HG02938 (cell line): ENCODE data around the gene ATP9B.
"Not testable (repeated sequence)": the region's sequence is repeated elsewhere in the genome, so short reads cannot be mapped to it uniquely, and the experiment has no call there.

ENCODE experiments used
- ATAC-seq: cut with Tn5 transposase; IDR thresholded peaks from one replicate; pipeline ENCODE4 v1.9.1; 2021; ENCODE audit warnings: mild to moderate bottlenecking, moderate library complexity; ENCODE audit not compliant: unreplicated experiment

Gene ATP9B

GRCh38 chr18:79275461-79275860 is 206.3 kb downstream of the ATP9B start:
- no peak for ATAC-seq

GRCh38 chr18:79275992-79276391 is 206.8 kb downstream of the ATP9B start:
- peak; percentile 72 for ATAC-seq

- ATAC-seq: no peak
These were observed 209.7 kb downstream of the ATP9B start for GRCh38 chr18:79278896-79279295.

DNA sequence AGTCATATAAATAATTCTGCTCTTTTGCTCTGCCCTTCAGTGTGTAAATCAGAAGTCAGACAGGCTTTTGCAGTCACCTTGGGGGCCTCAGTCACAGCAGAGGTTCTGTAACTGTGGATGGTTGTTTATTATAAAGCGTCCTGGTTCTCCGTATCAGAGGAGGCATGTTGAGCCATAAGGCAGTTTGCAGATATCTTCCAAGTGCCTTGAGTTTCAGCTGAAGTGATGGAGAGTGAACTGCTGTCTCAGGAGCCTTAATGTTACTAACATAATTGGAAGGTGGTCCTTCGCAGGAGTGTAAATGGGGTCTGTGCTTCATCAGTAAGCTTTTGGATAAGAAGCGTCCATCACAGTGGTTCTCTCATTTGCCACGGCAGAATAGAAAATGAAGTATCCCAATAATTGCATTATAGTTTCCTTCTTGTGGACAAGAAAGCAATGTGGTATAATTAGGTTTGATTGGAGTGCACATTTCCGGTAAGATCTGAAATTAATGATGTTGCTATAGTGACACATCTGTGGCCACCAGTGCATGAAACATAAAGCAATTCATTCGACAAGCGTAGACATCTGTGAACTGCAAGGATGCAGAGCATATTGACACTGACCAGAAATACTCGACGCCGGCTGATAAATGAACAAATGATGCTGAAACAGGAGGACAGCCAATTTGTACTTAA is 214.1 kb downstream of the ATP9B start:
- no peak for ATAC-seq

GRCh38 chr18:79283929-79284328 is 214.7 kb downstream of the ATP9B start:
- no peak for ATAC-seq

DNA sequence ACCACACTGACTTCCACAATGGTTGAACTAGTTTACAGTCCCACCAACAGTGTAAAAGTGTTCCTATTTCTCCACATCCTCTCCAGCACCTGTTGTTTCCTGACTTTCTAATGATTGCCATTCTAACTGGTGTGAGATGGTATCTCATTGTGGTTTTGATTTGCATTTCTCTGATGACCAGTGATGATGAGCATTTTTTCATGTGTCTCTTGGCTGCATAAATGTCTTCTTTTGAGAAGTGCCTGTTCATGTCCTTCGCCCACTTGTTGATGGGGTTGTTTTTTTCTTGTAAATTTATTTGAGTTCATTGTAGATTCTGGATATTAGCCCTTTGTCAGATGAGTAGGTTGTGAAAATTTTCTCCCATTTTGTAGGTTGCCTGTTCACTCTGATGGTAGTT is 216.0 kb downstream of the ATP9B start:
- ATAC-seq: not testable (repeated sequence)

GRCh38 chr18:79290409-79290808 is 221.2 kb downstream of the ATP9B start:
- not testable (repeated sequence) for ATAC-seq

DNA sequence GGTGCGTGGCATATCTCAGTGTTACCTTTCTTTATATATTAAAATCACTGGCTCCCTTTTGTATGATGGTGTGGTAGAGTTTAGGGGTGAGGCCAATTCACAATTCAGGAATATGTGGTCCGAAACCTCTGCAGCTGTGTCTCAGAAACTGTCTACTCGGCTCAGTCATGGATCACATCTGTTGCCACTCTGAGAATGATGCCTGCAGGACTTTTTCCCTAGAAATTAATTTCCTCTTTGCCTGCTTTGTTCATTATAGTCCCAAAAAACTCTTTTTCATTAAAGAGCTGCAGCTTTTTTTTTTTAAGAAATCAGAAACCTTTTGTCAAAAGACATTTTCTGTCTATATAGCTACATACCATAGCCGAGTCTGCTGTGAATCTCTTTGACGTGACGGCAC is 221.7 kb downstream of the ATP9B start:
- no peak for ATAC-seq

GRCh38 chr18:79294235-79294634 is 225.0 kb downstream of the ATP9B start:
- no peak for ATAC-seq

GRCh38 chr18:79299272-79299671 is 230.1 kb downstream of the ATP9B start:
- no peak for ATAC-seq

DNA sequence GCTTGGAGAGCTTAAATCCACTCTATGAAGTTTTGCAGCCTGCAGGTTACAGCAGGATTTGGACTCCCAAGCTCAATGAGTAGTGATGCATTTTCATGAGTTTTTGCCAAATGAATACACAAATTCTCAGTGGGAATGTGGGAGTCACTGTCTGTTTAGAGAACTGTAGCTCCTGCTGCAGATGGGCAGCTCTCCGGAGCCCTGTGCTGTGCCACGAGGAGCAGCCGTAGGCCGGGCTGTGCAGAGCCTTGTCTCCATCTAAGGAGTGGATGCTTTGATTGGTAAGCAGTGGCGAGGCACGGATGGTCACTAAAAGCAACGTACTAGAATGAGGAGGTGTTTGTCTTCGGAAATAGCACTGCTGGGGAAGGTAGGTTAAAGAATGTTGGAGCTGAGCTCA is 230.5 kb downstream of the ATP9B start:
- no peak for ATAC-seq

GRCh38 chr18:79300413-79300812 is 231.2 kb downstream of the ATP9B start:
- ATAC-seq: no peak

DNA sequence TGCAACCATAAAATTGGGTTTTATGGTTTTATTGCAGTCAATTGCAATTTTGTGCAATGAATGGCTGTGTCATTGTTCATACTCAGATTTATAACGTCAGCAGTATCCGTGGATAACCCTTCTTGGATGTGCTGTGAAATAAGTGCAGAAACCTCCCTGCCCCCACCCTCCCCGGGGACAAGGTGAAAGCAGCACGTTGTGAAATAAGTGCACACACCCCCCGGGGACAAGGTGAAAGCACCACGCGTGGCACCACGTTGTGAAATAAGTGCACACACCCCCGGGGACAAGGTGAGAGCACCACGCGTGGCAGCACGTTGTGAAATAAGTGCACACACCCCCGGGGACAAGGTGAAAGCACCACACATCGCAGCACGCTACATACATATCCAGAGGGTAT is 232.9 kb downstream of the ATP9B start:
- no peak for ATAC-seq

DNA sequence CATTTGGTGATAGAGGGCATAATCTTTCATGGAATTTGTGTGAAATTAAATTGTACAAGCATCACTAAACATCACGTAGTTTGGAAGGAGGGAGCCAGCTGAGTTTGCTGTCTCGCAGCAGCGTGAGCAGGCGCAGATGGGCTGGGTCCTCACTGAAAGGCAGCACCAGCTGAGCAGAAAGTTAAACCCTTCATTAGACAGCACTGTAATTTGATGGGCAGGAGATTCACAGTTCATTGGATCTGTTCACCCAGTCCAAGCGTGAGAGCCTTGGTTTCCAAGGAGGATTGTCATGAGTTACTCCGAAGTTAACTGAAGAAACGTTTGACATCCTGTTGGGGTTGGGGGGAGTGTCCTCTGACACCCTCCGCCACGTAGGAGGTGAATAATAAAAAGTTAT is 236.7 kb downstream of the ATP9B start:
- ATAC-seq: no peak

DNA sequence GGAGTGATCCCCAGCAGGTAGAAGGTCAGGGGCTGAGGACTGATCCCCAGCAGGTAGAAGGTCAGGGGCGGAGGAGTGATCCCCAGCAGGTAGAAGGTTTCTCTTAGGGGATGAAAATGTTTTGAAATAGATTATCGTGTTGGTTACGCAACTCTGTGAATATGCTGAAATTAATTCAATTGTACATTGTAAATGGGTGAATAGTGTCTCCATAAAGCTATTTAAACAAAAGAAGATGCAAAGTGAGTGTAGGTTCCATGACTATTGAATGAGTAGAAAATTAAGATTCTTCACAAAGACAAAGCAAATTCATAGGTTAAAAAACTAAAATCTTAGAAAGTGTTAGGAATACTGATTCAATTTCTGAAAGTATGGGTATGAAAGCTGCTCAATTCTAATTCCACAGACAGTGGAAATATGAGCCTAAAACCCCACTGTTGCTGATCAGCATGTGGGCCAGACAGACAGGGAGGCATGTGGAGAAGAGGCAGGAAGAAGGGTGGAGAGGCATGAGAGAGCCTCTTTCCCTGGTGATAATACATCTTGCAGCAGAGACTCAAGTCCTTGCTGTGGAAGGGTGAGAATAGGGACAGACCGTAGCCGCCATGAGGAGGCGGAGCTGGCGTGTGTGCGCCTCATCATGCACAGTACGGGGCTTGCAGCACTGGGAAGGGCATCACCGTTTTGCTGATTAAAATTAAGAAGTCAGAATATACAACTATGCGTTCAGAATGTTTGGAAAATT is 240.6 kb downstream of the ATP9B start:
- ATAC-seq: no peak

DNA sequence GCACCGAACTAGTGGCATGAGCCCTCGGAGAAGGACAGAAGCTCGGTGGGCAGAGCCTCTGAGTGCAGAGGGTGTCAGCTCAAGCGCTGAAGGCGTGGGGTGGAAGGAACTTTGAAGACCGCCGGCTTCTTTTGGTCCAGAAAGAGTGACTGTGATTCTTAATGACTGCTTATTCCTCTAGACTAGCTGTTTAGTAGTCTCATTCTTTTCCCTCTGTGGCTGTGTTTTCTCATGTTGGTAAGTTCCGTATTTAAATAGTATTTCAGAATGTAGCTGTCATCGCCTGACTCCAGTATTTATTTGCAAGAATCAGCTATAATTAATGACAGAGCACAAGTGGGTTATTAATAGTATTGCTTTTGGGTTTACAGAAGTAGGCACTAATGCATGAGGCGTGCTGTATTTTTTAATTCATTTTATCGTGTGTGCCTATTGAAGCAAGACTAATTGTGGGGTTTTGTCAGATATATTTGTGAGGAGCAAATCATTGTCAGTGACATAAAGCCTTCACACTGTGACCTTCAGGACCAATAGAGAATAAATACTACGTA is 245.7 kb downstream of the ATP9B start:
- ATAC-seq: no peak

- no peak for ATAC-seq
These were observed 246.4 kb downstream of the ATP9B start for GRCh38 chr18:79315596-79315995.

- ATAC-seq: no peak
These were observed 248.5 kb downstream of the ATP9B start for GRCh38 chr18:79317703-79318102.

- ATAC-seq: no peak
These were observed 249.0 kb downstream of the ATP9B start for GRCh38 chr18:79318142-79318673.

DNA sequence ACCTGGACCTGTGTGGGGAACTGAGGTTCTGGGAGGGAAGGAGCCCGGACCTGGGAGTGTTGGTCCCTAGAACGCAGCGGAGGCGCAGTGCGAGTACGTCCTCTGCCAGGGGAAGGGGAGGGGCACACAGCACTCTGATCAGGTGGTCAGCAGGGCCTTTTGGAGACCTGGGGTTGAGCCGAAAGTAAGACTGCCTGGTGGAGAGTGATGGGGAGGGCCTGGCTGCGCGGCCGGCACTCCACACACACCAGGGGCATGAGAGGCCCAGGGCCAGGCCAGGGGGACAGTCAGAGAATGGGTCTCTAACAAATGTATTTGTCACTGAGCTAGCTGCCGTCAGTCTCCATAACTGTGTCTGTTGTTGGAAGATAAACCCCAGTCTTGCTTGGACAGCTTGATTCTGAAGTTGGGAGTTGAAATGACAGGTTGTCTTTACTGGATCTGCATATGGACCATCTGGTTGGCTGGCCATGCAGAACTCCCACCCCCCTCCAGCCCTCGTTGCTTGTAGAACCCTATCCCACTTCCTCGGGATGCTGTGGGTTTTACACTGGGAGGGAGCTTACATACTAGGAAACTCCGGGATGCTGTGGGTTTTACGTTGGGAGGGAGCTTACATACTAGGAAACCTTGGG is 251.1 kb downstream of the ATP9B start:
- ATAC-seq: no peak

DNA sequence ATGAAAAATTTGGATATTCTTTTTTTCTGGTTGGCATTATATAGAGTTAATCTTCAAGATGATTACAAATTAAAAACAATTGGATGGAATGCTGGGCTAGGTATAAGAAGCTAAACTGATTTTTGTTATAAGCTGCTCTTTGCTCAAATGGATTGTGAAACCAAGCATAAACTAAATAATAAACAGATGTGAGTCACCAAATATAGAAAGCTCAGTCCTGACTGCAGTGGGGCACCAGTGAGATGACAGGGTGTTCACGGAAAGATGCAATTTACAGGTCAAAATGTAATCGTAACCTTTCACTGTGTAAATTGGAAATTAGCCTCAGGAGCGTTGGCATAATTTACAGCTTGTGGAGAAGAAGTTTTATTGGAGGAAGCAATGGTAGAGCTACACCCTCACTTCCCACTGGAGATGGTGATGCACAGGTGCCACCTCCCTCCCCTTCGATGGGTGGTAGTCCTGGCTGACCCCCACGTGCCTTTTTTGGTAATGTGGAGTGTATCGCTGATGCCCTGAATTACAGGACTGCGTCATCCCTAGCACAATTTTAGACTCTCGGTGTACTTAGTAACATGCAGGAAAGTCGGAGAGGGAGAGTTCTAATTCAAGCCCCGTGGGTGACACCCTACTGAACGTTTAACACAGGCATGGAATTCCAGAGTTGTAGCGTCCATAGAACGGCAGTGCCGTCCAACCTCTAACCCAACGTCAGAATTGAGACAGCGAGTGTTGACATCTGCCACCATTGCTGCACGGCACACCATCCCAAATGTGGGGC is 252.6 kb downstream of the ATP9B start:
- no peak for ATAC-seq
